ENCODE results near the gene FAM149B1.

GRCh38 chr10:73167783-73168464 lies at the start of gene FAM149B1, which contains the start of gene ECD:
- TF ChIP-seq CTCF (IDR thresholded peaks at IDR 0.05): peak; percentile 2 to 45 (median 30)
- TF ChIP-seq POLR2A (IDR thresholded peaks at IDR 0.05): peak; percentile 87 to 92

Data from Peyer's patch (tissue), 4 donors.